HEK293 (cell line): ENCODE measurements around the gene STUB1.

Experiments
- GLIS2 ChIP-seq: fragments of 450-650 bp; formaldehyde crosslinking; IDR thresholded peaks from 2 replicates; pipeline ENCODE4 v1.5.1; 2016; ENCODE audit warnings: missing biosample characterization, missing genetic modification characterization
- HOXC10 ChIP-seq: sonication (generic); formaldehyde crosslinking; IDR thresholded peaks from 2 replicates; pipeline ENCODE4 v1.8.1; 2023; ENCODE audit warnings: mild to moderate bottlenecking, missing genetic modification reagents
- PATZ1 ChIP-seq: fragments of 450-650 bp; formaldehyde crosslinking; IDR thresholded peaks from 2 replicates; pipeline ENCODE4 v1.5.1; 2016; ENCODE audit warnings: missing biosample characterization, missing genetic modification characterization
- TSHZ1 ChIP-seq: fragments of 450-650 bp; formaldehyde crosslinking; IDR thresholded peaks from 2 replicates; pipeline ENCODE4 v1.5.1; 2016; ENCODE audit warnings: missing biosample characterization, missing genetic modification characterization, borderline replicate concordance
- ZEB2 ChIP-seq: fragments of 450-650 bp; formaldehyde crosslinking; IDR thresholded peaks from 2 replicates; pipeline ENCODE4 v1.5.1; 2016; ENCODE audit warnings: missing biosample characterization, missing genetic modification characterization
- ZNF10 ChIP-seq: fragments of 450-650 bp; formaldehyde crosslinking; IDR thresholded peaks from 2 replicates; pipeline ENCODE4 v1.5.1; 2017; ENCODE audit warnings: missing biosample characterization, missing genetic modification characterization
- ZNF266 ChIP-seq: fragments of 450-650 bp; formaldehyde crosslinking; IDR thresholded peaks from 2 replicates; pipeline ENCODE4 v1.5.1; 2016; ENCODE audit warnings: missing biosample characterization, missing genetic modification characterization, low read depth
- ZNF274 ChIP-seq, 2 experiments: fragments of 200-500 bp in 1 of 2; fragments of 450-650 bp in 1 of 2; sonication (Bioruptor generic) in 1 of 2; formaldehyde crosslinking in 1 of 2; IDR thresholded peaks; 2 replicates each; pipeline versions ENCODE4 v1.5.1 to v1.6.1; 2014 to 2016; ENCODE audit warnings: borderline replicate concordance in 1 of 2, inconsistent platforms in 1 of 2, low read length in 1 of 2, missing biosample characterization in 1 of 2, missing genetic modification characterization in 1 of 2
- ZNF302 ChIP-seq: fragments of 450-650 bp; formaldehyde crosslinking; IDR thresholded peaks from 2 replicates; pipeline ENCODE4 v1.5.1; 2016; ENCODE audit warnings: missing biosample characterization, missing genetic modification characterization, low read depth
- ZNF426 ChIP-seq: fragments of 450-650 bp; formaldehyde crosslinking; IDR thresholded peaks from 2 replicates; pipeline ENCODE4 v1.5.1; 2017; ENCODE audit warnings: missing biosample characterization, missing genetic modification characterization, mild to moderate bottlenecking, inconsistent platforms, moderate library complexity
- ZNF513 ChIP-seq: fragments of 450-650 bp; IDR thresholded peaks from 2 replicates; pipeline ENCODE4 v1.5.1; 2018; ENCODE audit warnings: missing biosample characterization, missing genetic modification characterization
- ZNF561 ChIP-seq: fragments of 450-650 bp; IDR thresholded peaks from 2 replicates; pipeline ENCODE4 v1.5.1; 2018; ENCODE audit warnings: missing biosample characterization, missing genetic modification characterization, borderline replicate concordance
- ZNF621 ChIP-seq: fragments of 450-650 bp; formaldehyde crosslinking; IDR thresholded peaks from 2 replicates; pipeline ENCODE4 v1.5.1; 2017; ENCODE audit warnings: missing biosample characterization, missing genetic modification characterization
- ZNF623 ChIP-seq: fragments of 450-650 bp; formaldehyde crosslinking; IDR thresholded peaks from 2 replicates; pipeline ENCODE4 v1.5.1; 2016; ENCODE audit warnings: missing biosample characterization, missing genetic modification characterization
- ZNF626 ChIP-seq: fragments of 450-650 bp; sonication (Bioruptor Pico); formaldehyde crosslinking; IDR thresholded peaks from 2 replicates; pipeline ENCODE4 v1.5.1; 2018; ENCODE audit warnings: missing biosample characterization, missing genetic modification characterization, inconsistent platforms
- ZNF677 ChIP-seq: fragments of 450-650 bp; IDR thresholded peaks from 2 replicates; pipeline ENCODE4 v1.5.0; 2018; ENCODE audit warnings: missing biosample characterization, mild to moderate bottlenecking, missing genetic modification characterization, moderate library complexity
- ZNF692 ChIP-seq: fragments of 450-650 bp; formaldehyde crosslinking; IDR thresholded peaks from 2 replicates; pipeline ENCODE4 v1.5.1; 2016; ENCODE audit warnings: missing biosample characterization, missing genetic modification characterization
- ZNF701 ChIP-seq: fragments of 450-650 bp; formaldehyde crosslinking; IDR thresholded peaks from 2 replicates; pipeline ENCODE4 v1.5.1; 2016; ENCODE audit warnings: missing biosample characterization, missing genetic modification characterization
- ZNF76 ChIP-seq: fragments of 450-650 bp; formaldehyde crosslinking; IDR thresholded peaks from 2 replicates; pipeline ENCODE4; 2016; ENCODE audit warnings: low read depth, missing biosample characterization, missing genetic modification characterization, borderline replicate concordance
- ZNF785 ChIP-seq: fragments of 450-650 bp; formaldehyde crosslinking; IDR thresholded peaks from 2 replicates; pipeline ENCODE4 v1.5.1; 2016; ENCODE audit warnings: missing biosample characterization, missing genetic modification characterization
- ZSCAN16 ChIP-seq: fragments of 450-650 bp; formaldehyde crosslinking; IDR thresholded peaks from 2 replicates; pipeline ENCODE4 v1.5.1; 2016; ENCODE audit warnings: missing biosample characterization, missing genetic modification characterization
- TF ChIP-seq, protein P1 (sequence below): fragments of 450-650 bp; formaldehyde crosslinking; IDR thresholded peaks from 2 replicates; pipeline ENCODE4 v1.5.1; 2016; ENCODE audit warnings: missing biosample characterization, missing genetic modification characterization
- TF ChIP-seq, protein P2 (sequence below): fragments of 450-650 bp; formaldehyde crosslinking; IDR thresholded peaks from 2 replicates; pipeline ENCODE4 v1.5.0; 2017; ENCODE audit warnings: missing biosample characterization, missing genetic modification characterization, borderline replicate concordance

Gene STUB1

DNA sequence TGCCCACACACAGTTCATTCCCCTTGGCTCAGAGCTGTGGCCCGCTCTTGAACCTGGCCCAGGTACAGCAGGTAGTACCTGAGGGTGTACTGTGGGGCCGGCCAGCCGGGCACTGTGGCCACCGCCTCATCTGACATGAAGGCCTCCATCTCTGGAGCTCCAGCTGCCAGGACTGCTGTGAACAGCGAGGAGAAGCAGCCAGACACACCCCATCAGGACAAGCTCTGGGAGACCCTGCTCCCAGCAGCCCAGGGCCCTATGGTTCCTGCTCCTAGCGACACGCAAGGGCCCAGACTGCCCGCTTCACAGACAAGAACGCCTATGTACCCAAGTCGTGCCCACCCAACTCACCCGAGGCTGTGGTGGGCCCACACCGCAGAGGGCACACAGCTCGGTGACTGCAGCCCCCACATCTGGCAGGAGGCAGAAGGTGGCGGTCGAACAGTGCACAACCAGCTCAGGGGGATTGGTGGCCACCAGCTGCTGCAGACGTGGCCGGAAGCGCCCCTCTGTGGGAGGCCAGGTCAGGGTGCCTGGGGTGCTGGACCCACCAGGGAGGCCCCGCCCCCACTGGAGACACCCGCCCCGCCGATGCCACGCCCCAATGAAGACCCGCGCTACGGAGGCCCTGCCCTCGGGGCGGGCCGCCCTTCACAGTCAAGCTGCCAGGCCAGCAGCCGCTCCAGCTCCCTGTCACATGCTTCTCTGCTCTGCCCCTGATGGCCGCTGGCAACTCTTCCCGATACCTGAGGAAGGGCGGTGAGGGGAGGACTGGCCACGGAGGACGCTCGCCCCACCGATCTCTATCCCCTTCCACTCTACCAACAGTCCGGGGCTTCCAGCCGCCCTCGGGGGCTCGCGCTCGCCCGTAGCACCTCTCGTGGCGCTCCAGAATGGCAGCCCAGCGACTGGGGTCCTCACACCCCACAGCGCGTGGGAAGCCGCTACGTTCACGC lies 1.1 kb upstream of the STUB1 start (continued):
- TF ChIP-seq, protein P1, sequence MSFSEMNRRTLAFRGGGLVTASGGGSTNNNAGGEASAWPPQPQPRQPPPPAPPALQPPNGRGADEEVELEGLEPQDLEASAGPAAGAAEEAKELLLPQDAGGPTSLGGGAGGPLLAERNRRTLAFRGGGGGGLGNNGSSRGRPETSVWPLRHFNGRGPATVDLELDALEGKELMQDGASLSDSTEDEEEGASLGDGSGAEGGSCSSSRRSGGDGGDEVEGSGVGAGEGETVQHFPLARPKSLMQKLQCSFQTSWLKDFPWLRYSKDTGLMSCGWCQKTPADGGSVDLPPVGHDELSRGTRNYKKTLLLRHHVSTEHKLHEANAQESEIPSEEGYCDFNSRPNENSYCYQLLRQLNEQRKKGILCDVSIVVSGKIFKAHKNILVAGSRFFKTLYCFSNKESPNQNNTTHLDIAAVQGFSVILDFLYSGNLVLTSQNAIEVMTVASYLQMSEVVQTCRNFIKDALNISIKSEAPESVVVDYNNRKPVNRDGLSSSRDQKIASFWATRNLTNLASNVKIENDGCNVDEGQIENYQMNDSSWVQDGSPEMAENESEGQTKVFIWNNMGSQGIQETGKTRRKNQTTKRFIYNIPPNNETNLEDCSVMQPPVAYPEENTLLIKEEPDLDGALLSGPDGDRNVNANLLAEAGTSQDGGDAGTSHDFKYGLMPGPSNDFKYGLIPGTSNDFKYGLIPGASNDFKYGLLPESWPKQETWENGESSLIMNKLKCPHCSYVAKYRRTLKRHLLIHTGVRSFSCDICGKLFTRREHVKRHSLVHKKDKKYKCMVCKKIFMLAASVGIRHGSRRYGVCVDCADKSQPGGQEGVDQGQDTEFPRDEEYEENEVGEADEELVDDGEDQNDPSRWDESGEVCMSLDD: no peak
- TF ChIP-seq ZNF623 (tag by site-specific recombination): no peak
- TF ChIP-seq ZNF785 (tag by site-specific recombination): no peak
- TF ChIP-seq ZSCAN16: no peak
- TF ChIP-seq ZNF76 (tag by site-specific recombination): peak; percentile 40; the same call in 1 of the 2 replicates
- no peak for TF ChIP-seq ZNF266 (tag by site-specific recombination)
- peak; percentile 94 for TF ChIP-seq PATZ1 (tag by site-specific recombination)
- no peak for TF ChIP-seq ZNF426 (tag by site-specific recombination)
- no peak for TF ChIP-seq ZNF561 (tag by site-specific recombination)
- TF ChIP-seq ZNF621 (tag by site-specific recombination): no peak
- no peak for TF ChIP-seq ZNF701 (tag by site-specific recombination)
- TF ChIP-seq ZNF626: no peak
- TF ChIP-seq HOXC10 (CRISPR knock-in tag): no peak
- TF ChIP-seq TSHZ1 (tag by site-specific recombination): no peak
- TF ChIP-seq ZNF274 (IDR thresholded peaks at IDR 0.05; ENCODE audit: low read length): no peak
- TF ChIP-seq ZNF274 (tag by site-specific recombination; IDR thresholded peaks at IDR 0.05; ENCODE audit: borderline replicate concordance): no peak
- peak; percentile 58 for TF ChIP-seq ZEB2
- TF ChIP-seq ZNF10 (tag by site-specific recombination): peak; percentile 74
- TF ChIP-seq ZNF513 (tag by site-specific recombination): no peak
- no peak for TF ChIP-seq ZNF677 (tag by site-specific recombination)
- TF ChIP-seq, protein P2, sequence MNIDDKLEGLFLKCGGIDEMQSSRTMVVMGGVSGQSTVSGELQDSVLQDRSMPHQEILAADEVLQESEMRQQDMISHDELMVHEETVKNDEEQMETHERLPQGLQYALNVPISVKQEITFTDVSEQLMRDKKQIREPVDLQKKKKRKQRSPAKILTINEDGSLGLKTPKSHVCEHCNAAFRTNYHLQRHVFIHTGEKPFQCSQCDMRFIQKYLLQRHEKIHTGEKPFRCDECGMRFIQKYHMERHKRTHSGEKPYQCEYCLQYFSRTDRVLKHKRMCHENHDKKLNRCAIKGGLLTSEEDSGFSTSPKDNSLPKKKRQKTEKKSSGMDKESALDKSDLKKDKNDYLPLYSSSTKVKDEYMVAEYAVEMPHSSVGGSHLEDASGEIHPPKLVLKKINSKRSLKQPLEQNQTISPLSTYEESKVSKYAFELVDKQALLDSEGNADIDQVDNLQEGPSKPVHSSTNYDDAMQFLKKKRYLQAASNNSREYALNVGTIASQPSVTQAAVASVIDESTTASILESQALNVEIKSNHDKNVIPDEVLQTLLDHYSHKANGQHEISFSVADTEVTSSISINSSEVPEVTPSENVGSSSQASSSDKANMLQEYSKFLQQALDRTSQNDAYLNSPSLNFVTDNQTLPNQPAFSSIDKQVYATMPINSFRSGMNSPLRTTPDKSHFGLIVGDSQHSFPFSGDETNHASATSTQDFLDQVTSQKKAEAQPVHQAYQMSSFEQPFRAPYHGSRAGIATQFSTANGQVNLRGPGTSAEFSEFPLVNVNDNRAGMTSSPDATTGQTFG (tag by site-specific recombination): no peak
- TF ChIP-seq ZNF302 (tag by site-specific recombination): no peak
- peak; percentile 99 for TF ChIP-seq ZNF692 (tag by site-specific recombination)
- peak; percentile 97 for TF ChIP-seq GLIS2
